Gastroesophageal sphincter (tissue), 3 donors: ENCODE results near the gene LTBP1.

ENCODE experiments used
- EP300 ChIP-seq: sonication (generic); formaldehyde crosslinking; IDR thresholded peaks from one replicate; pipeline ENCODE4 v1.6.1; 2017; ENCODE audit warnings: antibody characterized with exemption, mild to moderate bottlenecking
- POLR2A ChIP-seq, 2 donors: fragments of 450-650 bp; IDR thresholded peaks; one replicate each; pipeline ENCODE4 v1.6.1; 2017; ENCODE audit warnings: antibody characterized with exemption in 2 of 2, mild to moderate bottlenecking in 2 of 2, moderate library complexity in 1 of 2
- POLR2AphosphoS5 ChIP-seq: sonication (generic); formaldehyde crosslinking; IDR thresholded peaks from one replicate; pipeline ENCODE4 v1.6.1; 2017; ENCODE audit warnings: antibody characterized with exemption
- TF ChIP-seq, protein P1 (sequence below), 4 experiments: fragments of 200-600 bp in 2 of 4; fragments of 450-650 bp in 2 of 4; sonication (generic) in 1 of 4; IDR thresholded peaks; one replicate each; pipeline ENCODE4 v1.5.1; 2017 to 2019; ENCODE audit warnings: antibody characterized with exemption in 4 of 4, mild to moderate bottlenecking in 2 of 4, moderate library complexity in 2 of 4

DNA sequence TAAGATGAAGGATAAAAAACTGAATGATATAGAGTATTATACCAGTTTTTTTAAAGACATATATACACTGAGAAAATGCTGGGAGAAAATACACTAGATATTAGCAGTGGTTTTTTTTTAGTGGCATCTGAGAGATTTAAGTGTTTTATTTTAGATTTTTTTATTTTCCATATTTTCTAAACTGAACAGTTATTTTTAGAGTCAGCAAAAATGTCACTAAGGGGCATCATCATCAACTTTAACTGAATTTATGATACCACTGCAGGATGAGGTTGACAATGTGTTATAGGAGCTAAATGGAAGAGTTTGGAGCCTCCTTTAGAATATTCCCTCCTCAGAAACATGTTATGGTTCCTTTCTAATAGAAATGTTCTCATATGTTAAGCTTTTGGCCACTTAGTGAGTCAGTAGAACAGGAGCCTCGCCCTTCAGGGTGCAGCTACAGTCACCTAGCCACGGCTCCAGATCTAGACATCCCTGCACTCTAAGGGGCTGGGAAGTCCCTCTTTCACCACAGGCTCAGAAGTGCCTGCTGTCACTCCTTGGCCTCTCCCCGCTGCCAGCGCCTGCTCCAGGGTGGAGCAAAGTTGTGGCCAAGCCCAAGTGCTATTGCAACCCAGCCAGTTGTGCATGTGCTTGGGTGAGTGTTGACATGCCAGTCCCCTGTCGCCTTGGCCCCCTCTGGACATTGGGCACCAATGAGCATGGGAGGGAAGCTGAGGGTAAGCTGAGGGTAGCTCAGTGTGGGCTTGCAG, 319.0 kb downstream of the LTBP1 start:
- TF ChIP-seq POLR2A (IDR thresholded peaks at IDR 0.05) (no peak), POLR2AphosphoS5 (no peak), EP300 (no peak)
- TF ChIP-seq, protein P1, sequence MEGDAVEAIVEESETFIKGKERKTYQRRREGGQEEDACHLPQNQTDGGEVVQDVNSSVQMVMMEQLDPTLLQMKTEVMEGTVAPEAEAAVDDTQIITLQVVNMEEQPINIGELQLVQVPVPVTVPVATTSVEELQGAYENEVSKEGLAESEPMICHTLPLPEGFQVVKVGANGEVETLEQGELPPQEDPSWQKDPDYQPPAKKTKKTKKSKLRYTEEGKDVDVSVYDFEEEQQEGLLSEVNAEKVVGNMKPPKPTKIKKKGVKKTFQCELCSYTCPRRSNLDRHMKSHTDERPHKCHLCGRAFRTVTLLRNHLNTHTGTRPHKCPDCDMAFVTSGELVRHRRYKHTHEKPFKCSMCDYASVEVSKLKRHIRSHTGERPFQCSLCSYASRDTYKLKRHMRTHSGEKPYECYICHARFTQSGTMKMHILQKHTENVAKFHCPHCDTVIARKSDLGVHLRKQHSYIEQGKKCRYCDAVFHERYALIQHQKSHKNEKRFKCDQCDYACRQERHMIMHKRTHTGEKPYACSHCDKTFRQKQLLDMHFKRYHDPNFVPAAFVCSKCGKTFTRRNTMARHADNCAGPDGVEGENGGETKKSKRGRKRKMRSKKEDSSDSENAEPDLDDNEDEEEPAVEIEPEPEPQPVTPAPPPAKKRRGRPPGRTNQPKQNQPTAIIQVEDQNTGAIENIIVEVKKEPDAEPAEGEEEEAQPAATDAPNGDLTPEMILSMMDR (IDR thresholded peaks at IDR 0.05), result no peak
